GM19395 (cell line): ENCODE data around the gene CFDP1.
A peak's percentile ranks its signal among the peaks of the same experiment; 100 is the strongest.

ENCODE experiments used
- ATAC-seq: cut with Tn5 transposase; IDR thresholded peaks from one replicate; pipeline ENCODE4 v1.9.1; 2021; ENCODE audit warnings: mild to moderate bottlenecking, moderate library complexity; ENCODE audit not compliant: unreplicated experiment

Gene CFDP1

DNA sequence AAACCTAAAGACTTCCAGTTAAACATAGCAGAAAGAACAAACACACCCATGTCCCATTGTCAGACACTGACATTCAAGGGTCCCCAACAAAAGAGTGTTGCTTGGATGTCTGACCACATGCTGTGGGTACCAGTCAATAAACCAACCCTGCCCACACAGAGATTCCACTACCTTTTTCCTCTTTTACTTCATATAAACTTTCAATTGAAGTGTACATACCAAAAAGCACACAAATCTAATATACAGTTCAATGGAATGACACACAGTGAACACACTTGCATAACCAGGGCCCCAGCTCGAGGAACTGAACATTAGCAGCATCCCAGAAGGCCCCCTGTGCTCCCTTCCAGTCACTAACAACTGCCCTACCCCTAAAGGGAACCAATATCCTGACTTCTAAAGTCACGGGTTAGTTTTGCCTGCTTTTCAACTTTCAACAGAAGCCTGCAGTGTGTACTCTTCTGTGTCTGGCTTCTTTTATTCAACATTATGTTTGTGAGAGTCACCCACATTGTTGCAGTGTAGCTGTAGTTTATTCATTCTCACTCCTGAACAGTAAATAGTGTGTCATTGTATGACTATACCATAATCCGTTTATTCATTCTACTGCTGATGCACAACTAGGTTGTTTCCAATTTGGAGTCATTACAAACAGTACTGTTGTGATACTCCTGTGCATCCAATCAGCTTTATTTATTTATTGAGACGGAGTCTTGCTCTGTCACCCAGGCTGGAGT, 18.0 kb downstream of the CFDP1 start:
- ATAC-seq, result no peak

DNA sequence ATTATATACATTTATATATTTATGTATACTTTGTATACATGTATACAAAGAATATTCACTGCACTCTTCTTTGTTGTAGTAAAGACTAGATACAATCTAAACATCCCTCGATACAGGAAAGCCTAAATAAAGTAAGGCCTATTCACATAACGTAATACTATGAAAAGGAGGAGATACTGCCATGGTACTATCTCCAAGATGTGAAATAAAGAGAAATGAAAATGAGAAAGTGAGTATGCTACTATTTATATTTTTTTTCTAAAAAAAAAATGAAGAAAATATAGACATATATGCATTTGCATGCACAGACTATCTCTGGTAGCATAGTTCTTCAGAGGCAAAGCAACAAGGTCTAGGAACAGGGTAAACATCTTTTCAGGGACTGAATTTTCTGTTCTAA, 19.4 kb downstream of the CFDP1 start:
- no peak for ATAC-seq

DNA sequence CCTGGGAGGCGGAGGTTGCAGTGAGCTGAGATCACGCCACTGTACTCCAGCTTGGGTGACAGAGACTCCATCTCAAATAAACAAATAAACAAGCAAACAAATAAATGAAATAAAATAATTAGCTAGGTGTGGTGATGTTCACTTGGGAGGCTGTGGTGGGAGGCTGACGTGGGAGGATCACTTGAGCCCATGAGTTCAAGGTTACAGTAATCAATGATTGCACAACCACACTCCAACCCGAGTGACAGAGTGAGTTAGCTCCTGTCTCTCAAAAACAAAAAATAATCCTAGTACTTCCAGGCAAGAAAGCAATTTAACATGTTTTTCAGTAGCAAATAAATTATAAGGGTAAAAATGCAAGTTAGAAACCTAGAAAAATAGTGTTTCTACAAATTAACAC, 26.4 kb downstream of the CFDP1 start:
- no peak for ATAC-seq

DNA sequence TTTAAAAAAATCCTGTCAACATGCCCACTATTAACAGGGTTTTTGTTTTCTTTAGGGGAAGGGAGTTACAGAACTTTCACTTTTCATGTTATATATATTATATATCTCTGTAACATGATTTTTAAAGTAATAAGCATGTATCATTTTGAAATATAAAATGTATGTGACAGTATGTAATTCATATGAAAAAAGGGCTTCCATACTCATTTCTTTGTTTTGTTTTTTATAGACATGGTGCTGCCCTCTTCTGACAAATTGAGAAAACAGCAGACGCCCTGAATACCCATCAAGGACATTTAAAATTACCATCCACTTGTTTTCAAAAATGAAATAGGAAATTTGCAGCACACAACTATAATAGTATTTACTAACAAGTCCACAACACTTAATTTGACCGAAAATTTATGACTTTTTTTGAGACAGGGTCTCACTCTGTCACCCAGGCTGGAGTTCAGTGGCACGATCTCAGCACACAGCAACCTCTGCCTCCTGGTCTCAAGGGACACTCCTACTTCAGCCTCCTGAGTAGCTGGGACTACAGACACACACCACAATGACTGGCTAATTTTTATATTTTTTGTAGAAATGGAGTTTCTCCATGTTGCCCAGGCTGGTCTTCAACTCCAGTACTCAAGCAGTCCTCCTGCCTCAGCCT, 30.4 kb downstream of the CFDP1 start:
- ATAC-seq, result peak; percentile 50

DNA sequence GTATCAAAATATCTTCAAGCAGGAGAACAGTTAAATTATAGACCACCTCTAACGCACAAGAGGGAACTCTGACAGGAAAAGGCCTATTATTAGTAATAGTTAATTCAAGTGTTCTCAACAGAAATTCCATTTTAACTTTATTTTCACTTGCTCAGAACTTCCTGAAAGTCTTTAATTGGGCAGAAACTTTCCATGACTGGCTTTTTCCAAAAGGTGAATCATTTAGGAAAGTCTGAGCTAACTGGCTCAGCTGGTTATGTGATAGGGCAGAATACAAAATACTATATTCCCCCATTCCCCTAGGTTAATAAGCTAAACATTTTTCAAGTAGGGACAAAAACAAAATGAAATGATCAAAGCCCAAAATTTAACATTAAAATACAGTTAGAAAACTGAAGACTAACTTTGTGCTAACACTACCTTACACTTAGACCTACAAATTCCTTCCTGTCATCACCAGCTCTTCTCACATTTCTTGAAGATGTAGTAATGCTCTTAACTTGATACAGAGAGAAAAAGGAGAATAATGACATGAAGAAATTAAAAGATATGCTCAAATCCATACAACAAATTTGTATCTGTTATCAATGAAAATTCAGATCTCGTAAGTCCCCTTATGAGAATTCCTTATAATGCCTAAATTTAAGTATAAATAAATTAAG, 31.0 kb downstream of the CFDP1 start:
- ATAC-seq, result no peak

DNA sequence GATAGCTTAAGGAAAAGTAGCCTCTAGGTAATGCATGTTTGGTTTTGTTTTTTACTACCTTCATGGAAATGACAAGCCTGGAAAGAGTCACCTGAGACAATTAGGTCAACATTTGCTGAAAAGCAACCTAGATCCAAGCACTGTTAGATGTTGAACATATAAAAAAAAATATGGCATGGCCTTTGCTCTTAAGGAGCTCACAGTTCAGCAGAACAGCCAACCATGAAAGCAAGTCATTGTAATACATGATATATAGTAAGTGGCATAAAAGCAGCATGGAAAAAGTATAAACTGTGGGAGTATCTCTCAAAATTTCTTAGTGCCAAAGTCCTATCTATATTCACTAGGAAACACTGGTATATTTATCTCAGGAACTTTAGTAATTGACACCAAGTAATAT, 31.6 kb downstream of the CFDP1 start:
- no peak for ATAC-seq

DNA sequence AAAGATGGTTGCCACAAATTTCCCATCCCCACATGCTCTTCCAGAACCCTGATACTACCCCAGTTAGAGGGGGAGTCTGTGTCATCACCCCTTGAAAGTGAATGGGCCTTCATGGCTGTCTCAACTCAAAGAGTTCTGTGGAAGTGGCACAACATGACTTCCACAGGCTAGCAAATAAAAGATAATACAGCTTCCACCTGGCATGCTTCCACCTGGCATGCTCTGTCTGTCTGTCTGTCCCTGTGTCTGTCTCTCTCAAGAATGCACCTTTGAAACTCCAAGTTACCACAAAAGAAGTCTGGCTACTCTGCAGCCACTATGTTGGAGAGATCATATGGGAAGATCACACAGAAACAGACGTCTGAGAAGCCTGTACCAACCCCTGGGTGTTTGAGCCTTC, 35.0 kb downstream of the CFDP1 start:
- ATAC-seq, result no peak

DNA sequence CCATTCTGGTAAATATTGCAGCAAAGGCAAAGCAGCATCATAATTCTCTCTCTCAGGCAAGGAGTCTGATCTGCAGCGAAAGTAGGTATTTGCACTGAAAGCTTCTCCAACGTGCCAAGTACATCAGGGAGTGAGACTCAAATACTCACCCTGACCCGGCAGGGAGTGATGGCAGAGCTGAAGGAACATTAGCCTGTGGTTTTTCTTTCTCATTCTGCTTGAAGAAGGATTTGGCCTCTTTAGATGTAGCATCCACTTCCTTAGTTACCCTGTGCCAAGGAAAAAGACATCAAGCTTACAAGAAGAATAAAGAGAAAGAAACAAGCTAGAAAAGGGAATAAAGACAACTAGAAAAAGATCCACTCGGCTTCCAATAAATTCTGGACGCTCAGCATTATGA, 38.4 kb downstream of the CFDP1 start:
- no peak for ATAC-seq

DNA sequence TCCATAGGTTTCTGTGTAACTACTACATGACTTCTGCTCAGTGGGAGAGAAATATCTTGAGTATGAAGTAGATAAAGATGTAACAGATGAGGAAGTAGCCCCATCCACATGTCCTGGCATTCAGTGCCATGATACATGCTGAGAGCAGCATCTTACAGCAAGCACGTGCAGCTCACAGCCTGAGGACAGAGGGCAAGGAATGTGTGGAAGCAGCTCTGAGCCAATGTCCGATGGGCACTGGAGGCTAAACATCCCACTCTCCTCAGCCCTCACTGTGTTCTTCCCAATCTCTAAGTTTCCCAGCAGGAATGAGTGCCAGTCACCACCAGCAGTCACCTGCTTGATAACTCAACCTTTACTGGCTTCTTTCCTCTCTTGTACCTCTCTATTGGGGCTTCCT, 40.4 kb downstream of the CFDP1 start:
- no peak for ATAC-seq

DNA sequence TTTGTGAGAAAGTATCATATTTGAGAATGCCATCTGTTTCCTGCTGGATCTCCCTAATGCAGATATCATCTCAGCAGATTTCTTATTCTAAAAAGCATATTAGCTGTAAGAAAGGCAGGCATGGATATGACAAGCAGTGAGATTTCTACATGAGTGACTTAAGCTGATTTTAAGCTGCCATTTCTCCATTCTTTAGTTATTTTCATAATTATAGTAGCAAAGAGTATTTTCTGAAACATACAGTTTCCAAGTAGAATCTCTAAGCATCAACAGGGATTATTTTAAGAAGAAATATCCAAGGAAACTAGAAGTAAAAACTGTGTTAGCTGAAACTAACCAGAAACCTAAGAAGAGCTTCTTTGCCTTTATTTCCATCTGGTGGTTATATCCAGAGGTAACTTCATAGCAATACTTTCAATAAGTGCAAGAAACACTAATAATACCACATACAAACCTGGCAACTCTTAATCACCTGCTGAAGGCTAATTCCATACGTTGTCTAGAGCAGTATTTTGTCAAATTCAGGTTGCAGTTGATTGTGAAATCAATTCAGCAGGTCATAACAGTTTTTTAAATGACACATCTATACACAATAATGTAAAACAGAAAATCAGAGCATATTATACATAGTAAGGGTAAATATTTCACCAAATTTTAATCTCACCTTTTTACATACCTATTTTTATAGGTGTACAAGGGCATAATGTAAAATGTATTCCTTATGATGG, 42.2 kb downstream of the CFDP1 start:
- no peak for ATAC-seq

DNA sequence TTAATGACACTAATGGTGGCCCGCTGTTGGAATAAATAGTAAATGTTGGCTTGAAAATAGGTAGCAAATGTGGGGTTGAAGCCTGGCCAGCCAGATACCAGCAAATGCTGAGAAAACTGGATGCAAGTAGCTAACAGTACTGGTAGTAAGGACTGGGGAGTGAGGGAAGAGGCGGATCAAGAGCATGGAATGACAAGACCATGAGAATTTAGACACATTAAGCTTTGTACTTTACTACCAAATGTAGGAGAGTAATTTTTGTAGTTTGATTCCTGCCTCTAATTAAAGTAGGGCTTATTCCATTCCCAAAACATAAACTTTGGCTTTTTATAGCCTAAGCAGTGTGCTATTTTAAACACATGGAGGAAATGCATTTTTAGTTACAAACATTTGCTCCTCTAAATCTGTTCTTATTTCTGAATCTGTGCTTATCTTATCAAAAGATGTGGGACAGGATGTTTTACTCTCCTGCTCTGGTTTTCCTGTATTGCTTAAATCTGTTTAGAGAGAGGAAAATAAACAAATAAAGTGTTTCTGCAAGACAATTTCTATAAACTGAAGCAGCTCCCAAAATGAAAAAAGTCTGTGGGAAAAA, 44.1 kb downstream of the CFDP1 start:
- ATAC-seq, result no peak

DNA sequence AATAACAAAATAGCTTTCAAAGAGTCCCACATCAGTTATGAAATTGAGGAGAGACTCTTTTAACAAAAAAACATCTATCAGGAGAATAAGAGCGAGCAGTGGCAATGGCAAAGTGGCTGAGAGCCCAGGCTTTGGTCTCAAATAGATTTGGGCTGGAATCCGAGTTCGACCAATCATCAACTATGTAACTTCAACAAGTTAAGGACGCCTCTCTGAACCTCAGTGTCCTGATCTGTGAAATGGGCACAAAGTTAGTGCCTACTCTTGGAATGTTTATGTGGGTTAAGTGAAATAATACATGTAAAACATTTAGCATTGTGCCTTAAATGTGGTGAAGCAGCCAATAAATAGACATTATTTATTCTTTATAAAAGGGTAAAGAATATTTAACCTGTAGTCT, 45.4 kb downstream of the CFDP1 start:
- no peak for ATAC-seq

DNA sequence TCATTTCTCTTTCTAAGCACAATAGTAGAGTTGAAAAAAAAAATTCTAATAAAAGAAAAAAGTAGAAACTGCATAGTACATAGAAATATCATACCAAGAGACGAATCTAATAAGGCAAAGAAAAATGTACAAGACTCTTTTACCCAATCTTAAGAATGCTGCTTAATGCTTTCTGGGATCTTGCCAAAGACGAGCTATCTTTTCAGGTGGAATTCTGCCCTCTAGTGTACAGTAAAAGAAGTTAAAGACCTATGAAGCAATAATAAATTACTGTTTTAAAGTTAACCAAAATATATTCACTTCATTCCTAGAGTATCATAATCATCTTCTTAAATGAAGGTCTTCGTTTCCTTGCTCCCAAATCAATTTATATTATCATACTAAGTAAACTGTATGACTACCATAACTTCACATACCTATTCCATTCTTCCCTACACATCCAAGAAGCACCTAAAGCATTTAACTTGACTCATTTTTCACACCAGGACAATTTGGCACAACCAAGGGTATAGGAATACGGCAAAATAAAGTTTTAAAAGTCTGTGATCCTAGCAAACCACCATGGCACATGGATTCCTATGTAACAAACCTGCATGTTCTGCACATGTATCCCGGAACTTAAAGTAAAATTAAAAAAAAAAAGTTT, 47.7 kb downstream of the CFDP1 start:
- ATAC-seq, result no peak

DNA sequence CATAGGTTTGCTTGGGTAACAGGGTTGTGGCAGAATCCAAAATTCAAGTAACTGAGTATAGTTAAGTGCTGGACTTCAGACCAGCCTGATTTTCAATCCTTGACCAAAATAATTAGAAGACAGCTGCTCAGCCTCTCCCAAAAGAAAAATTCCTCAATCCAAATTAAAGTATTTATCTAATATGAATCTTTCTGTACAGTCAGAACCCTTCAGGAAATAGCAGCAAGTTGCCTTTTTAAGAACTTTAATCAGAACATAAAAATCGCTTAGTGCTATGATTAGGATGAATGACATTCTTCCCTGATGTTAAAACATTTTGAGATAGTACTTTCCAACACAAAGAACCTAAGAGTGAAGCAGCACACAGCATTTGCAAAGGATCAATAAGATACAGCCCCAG, 50.2 kb downstream of the CFDP1 start:
- ATAC-seq, result no peak

DNA sequence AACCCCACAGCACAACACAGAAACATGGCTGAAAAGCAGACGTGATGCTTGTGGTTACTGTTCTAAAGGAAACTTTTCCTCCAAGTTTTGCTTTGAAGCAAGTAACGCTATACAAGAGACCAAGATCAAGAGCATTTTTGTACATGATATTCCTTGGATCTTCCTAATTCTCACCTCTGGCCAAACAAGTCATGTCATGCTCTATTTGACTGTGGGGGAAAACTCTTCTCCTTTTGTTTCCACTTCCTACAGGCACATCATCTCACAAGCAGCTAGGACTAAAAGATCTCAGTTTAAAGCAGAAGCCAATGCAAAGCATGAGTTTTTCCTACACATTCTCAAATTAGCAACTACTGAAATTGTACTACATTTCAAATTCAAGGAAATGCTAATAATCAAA, 50.7 kb downstream of the CFDP1 start:
- ATAC-seq, result no peak

DNA sequence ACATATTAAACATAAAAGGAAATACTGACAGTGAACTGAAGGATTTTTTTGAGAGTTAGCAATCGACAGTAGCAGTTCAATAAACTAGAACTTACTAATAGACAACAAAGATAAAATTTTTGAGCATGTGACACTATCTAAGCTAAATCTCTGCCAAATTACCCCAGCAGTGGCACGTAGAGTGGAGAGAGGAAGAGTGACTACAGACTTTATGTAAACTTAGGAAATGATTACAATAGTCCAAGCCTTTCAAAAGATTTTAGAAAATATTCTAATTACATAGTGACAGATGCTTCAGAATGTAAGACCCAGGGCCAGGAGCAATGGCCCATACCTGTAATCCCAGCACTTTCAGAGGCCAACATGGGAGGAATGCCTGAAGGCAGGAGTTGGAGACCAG, 52.4 kb downstream of the CFDP1 start:
- ATAC-seq, result no peak

DNA sequence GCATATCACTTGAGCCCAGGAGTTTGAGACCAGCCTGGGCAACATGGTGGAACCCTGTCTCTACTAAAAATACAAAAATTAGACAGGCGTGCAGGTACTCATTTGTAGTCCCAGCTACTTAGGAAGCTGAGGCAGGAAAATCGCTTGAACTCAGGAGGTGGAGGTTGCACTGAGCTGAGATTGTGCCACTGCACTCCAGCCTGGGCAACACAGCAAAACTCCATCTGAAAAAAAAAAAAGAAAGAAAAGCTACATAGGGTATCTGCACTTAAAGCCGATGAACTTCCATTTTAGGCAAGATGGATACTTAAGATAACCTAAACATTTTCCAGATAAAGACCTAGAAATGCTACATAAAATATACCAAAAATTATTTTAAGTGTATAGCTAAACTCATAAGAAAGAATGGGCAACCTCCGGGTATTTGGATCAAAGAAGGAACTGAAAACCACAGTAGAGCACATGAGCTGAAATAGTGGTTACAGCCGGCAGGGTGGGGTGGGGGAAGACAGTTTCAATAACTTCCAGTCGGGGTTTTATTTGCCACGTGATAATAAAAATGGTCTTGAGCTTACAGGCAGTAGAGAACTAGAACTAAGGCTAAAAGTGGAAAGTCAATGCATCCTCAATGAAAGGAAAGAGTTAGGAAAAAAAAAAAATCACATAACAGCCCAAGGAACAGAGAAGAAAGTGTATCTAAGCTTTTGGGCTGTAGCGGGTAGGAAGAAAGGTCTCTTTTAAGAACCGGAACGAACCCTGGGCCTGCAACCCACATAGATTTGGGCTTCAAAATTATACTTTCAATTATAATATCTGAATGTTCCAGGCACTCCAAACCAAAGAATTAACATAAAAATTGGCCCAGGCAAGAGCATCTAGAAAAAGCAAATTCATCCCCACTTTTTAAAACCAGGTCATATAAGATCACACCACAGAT, 53.1 kb downstream of the CFDP1 start:
- peak; percentile 78 for ATAC-seq

DNA sequence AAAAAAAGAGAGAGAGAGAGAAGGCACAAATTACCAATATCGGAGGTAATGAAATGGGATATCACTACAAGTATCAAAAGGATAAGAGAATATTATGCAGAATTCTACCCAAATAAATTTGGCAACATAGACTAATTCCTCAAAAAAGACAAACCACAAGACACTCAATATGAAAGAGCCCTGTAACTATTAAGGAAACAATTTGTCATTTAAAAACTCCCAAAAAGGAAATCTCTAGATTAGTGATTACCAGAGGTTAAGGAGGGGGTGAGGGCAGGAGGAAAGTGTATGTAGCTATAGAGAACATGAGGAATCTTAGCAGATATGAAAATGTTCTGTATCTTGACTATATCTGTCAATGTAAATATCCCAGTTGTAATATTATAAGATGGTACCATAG, 54.0 kb downstream of the CFDP1 start:
- peak; percentile 57 for ATAC-seq

DNA sequence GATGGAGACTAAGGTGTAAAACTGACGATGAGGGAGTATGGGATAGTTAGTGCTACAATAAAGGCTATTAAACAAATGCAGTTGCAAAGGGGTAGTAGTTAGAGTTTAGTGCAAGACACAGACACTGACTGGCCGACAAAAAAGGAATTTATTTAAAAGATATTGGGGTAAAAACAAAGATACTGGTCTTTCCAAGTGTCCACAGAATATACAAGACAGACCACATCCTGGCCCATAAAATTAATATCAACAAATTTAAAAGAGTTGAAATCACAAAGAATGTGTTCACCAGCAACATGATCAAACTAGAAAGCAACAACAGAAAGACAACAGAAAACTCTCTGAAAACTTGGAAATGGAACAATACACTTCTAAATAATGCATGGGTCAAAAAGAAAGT, 54.7 kb downstream of the CFDP1 start:
- no peak for ATAC-seq
